ENCODE measurements around the gene EFNA4. TPM values are rescaled to one million over a fixed set of nuclear protein-coding genes. Genes with fewer than 3 reads are reported as not detected.

The EFNA4 gene, protein sequence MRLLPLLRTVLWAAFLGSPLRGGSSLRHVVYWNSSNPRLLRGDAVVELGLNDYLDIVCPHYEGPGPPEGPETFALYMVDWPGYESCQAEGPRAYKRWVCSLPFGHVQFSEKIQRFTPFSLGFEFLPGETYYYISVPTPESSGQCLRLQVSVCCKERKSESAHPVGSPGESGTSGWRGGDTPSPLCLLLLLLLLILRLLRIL
- 1 to 10 TPM; 4.7 to 5.6 TPM for total RNA-seq

DNA sequence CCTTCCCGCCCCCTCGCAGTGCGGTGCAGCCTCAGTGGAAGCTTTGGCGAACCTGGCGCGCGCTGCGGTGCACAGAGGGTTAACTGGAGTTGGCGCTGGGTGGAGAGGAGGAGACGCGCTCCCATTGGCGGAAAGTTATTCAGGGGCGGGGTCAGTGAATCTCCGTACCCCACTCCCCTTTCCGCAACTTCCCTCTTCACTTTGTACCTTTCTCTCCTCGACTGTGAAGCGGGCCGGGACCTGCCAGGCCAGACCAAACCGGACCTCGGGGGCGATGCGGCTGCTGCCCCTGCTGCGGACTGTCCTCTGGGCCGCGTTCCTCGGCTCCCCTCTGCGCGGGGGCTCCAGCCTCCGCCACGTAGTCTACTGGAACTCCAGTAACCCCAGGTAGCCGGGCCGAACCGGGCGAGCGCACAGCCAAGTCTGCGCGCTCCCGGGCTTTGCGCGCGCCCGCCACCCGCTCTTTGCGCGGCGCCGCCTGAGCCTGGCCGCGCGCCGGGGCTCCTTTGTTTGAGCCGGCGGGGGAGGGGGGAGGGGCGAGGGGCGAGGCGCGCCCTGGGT is at the start of gene EFNA4:
Gene EFNA4, plus strand, starts transcription at position 191 of the 561 bp plus-strand sequence. Its CDS starts 84 bp downstream, at position 275.
- DNase-seq, result peak; percentile 85 to 89 (median 86)
- no peaks in the 10 kb centered on the region for H3K36me3 ChIP-seq (replicated peaks in 1 of 2; ENCODE audit: insufficient read depth in 1 of 2, low read depth in 2 of 2)
- TF ChIP-seq, protein P1, sequence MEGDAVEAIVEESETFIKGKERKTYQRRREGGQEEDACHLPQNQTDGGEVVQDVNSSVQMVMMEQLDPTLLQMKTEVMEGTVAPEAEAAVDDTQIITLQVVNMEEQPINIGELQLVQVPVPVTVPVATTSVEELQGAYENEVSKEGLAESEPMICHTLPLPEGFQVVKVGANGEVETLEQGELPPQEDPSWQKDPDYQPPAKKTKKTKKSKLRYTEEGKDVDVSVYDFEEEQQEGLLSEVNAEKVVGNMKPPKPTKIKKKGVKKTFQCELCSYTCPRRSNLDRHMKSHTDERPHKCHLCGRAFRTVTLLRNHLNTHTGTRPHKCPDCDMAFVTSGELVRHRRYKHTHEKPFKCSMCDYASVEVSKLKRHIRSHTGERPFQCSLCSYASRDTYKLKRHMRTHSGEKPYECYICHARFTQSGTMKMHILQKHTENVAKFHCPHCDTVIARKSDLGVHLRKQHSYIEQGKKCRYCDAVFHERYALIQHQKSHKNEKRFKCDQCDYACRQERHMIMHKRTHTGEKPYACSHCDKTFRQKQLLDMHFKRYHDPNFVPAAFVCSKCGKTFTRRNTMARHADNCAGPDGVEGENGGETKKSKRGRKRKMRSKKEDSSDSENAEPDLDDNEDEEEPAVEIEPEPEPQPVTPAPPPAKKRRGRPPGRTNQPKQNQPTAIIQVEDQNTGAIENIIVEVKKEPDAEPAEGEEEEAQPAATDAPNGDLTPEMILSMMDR (IDR thresholded peaks at IDR 0.05), result no peak
- peak; percentile 26 to 71 (median 67) for TF ChIP-seq POLR2A (IDR thresholded peaks at IDR 0.05)
- peak within 1 kb of the TSS; percentile 49 to 56 for H3K4me3 ChIP-seq
- peak; percentile 90 for ATAC-seq
- H3K4me1 ChIP-seq, result peaks cover 35% of the 10 kb centered on the region
- intact Hi-C loops (cut with DNase I), result no loop called here
- H3K9me3 ChIP-seq, result no peaks in the 10 kb centered on the region
- peak within 1 kb of the TSS; percentile 59 to 84 (median 76) for H3K27ac ChIP-seq
- H3K27me3 ChIP-seq, result no peaks in the 10 kb centered on the region
- WGBS, 2 donors, result 0% methylated on average over 13 to 56 of the region's 57 CpGs

DNA sequence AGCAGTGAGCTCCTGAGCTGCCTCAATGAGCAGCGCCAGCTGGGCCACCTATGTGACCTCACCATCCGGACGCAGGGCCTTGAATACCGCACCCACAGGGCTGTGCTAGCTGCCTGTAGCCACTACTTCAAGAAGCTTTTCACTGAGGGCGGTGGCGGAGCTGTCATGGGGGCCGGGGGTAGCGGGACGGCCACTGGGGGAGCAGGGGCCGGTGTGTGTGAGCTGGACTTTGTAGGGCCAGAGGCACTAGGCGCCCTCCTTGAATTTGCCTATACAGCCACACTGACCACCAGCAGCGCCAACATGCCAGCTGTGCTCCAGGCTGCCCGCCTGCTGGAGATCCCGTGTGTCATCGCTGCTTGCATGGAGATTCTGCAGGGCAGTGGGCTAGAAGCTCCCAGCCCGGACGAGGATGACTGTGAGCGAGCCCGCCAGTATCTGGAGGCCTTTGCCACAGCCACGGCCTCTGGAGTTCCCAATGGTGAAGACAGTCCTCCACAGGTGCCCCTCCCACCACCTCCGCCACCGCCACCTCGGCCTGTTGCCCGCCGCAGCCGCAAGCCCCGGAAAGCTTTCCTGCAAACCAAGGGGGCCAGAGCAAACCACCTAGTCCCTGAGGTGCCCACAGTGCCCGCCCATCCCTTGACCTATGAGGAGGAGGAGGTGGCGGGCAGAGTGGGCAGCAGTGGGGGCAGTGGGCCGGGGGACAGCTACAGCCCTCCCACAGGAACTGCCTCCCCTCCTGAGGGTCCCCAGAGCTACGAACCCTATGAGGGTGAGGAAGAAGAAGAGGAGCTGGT is 48.6 kb upstream of the EFNA4 start:
- intact Hi-C loops (cut with DNase I), result loop anchor here (5.0 kb wide), 1 partner anchor 53 kb away; the partner anchor contains the start of gene PYGO2
- 90 to 93% methylated on average over 8 to 31 of the region's 31 CpGs for WGBS, 2 donors
- no peak for TF ChIP-seq POLR2A (IDR thresholded peaks at IDR 0.05)
- TF ChIP-seq, protein P1 (IDR thresholded peaks at IDR 0.05), result no peak
- Histone ChIP-seq H3K4me1 (peaks cover 63% of the 10 kb centered on the region), H3K4me3 (no peak overlapping the region), H3K9me3 (no peaks in the 10 kb centered on the region), H3K36me3 (replicated peaks in 1 of 2; ENCODE audit: insufficient read depth in 1 of 2, low read depth in 2 of 2) (peaks cover 0 to 7% of the 10 kb centered on the region in 2 donors), H3K27ac (no peak overlapping the region), H3K27me3 (no peaks in the 10 kb centered on the region)
- DNase-seq (no peak), ATAC-seq (no peak)

DNA sequence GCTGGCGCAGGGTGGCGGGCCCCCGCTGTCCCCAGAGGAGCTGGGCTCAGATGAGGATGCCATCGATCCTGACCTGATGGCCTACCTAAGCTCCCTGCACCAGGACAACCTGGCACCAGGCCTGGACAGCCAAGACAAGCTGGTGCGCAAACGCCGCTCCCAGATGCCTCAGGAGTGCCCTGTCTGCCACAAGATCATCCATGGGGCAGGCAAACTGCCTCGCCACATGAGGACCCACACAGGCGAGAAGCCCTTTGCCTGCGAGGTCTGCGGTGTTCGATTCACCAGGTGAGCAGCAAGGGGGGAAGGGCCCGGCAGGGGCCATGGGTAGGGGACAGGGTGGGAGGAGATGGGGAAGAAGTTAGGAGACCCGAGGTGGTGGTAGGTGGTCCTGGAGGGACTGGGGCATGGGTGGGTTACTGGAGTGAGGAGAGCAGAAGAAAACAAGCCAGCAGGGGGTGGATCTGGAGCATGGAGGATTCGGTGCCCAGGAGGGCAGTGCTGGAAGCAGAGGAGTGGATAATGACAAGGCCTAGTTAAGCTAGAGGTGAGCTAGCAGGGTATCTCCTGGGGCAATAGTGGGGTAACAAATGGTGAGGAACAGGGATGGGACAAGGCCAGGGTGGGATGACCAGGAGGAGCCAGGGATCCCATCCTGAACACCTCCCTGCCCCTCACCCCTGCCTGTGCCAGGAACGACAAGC is 47.9 kb upstream of the EFNA4 start:
- TF ChIP-seq, protein P1 (IDR thresholded peaks at IDR 0.05), result no peak
- no peak for TF ChIP-seq POLR2A (IDR thresholded peaks at IDR 0.05)
- Histone ChIP-seq H3K27ac (peak overlapping the region in 1 of 4 donors; percentile 16), H3K9me3 (no peaks in the 10 kb centered on the region), H3K4me3 (no peak overlapping the region), H3K27me3 (no peaks in the 10 kb centered on the region), H3K36me3 (replicated peaks in 1 of 2; ENCODE audit: insufficient read depth in 1 of 2, low read depth in 2 of 2) (peaks cover 0 to 7% of the 10 kb centered on the region in 2 donors), H3K4me1 (peaks cover 56% of the 10 kb centered on the region)
- 77 to 84% methylated on average over 11 to 16 of the region's 16 CpGs for WGBS, 2 donors
- no peak for ATAC-seq
- DNase-seq, result no peak
- intact Hi-C loops (cut with DNase I), result no loop called here

DNA sequence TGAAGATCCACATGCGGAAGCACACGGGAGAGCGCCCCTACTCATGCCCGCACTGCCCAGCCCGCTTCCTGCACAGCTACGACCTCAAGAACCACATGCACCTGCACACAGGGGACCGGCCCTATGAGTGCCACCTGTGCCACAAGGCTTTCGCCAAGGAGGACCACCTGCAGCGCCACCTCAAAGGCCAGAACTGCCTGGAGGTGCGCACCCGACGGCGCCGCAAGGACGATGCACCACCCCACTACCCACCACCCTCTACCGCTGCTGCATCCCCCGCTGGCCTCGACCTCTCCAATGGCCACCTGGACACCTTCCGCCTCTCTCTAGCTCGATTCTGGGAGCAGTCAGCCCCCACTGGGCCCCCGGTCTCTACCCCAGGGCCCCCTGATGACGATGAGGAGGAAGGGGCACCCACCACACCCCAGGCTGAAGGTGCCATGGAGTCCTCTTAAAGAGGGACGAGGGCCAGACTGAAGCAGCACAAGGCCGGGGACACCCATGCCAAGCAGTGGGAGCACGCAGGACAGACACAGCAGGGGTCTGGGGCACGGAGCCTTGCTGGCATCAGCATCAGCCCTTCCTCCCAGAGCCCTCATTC is 47.2 kb upstream of the EFNA4 start:
- H3K4me3 ChIP-seq, result no peak overlapping the region
- no peaks in the 10 kb centered on the region for H3K27me3 ChIP-seq
- intact Hi-C loops (cut with DNase I), result no loop called here
- peaks cover 49% of the 10 kb centered on the region for H3K4me1 ChIP-seq
- no peak for TF ChIP-seq POLR2A (IDR thresholded peaks at IDR 0.05)
- TF ChIP-seq, protein P1 (IDR thresholded peaks at IDR 0.05), result no peak
- H3K36me3 ChIP-seq (replicated peaks in 1 of 2; ENCODE audit: insufficient read depth in 1 of 2, low read depth in 2 of 2), result peaks cover 0 to 7% of the 10 kb centered on the region in 2 donors
- DNase-seq (no peak), ATAC-seq (no peak)
- H3K9me3 ChIP-seq, result no peaks in the 10 kb centered on the region
- 63 to 71% methylated on average over 6 to 25 of the region's 26 CpGs for WGBS, 2 donors
- peak overlapping the region; percentile 56 to 72 (median 68) for H3K27ac ChIP-seq

All from body of pancreas (tissue), 4 donors.